ENCODE measurements around the gene NEUROG2. TPM values are rescaled to one million over a fixed set of nuclear protein-coding genes. Genes with fewer than 3 reads are reported as not detected.

The NEUROG2 gene
- polyA plus RNA-seq, 1 donor (not counting 4 experiments of a cell fraction or from before 2014, with no cell fraction given), result not detected

DNA sequence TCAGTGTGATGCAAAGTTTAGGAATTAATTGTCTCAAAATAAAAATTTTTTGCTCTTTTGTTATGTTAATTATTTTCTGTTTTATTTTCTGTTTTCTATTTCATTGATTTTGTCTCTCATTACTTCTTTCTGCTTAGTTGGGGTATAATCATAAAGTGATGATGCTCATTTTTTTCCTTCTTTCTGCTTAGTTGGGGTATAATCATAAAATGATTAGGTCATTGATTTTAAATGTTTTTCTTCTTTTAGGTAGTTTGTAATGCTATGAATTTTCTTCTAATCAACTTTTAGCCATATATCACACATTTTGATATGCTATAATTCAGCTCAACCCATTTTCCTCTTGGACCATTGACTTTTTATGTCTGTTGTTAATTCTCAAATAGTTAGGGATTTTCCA lies 43.7 kb downstream of the NEUROG2 start:
- no peak overlapping the region for H3K9ac ChIP-seq (ENCODE audit: control insufficient read depth, extremely low read depth, insufficient read depth, low read length)
- no peaks in the 10 kb centered on the region for H3K36me3 ChIP-seq (ENCODE audit: control insufficient read depth in 2 of 2, extremely low read depth in 1 of 2, insufficient read depth in 2 of 2, low read length in 2 of 2)
- no peaks in the 10 kb centered on the region for H3K4me1 ChIP-seq (ENCODE audit: control insufficient read depth, extremely low read depth, insufficient read depth, low read length)
- no peak overlapping the region for H3K4me3 ChIP-seq (ENCODE audit: control insufficient read depth in 2 of 3, extremely low read depth in 1 of 3, insufficient read depth in 2 of 3, low read depth in 1 of 3, low read length in 3 of 3)
- H3K4me2 ChIP-seq (ENCODE audit: control insufficient read depth, extremely low read depth, insufficient read depth, low read depth, low read length), result no peak overlapping the region
- no peak overlapping the region for H2AFZ ChIP-seq (ENCODE audit: control insufficient read depth, low read length)
- no peak overlapping the region for H3K27ac ChIP-seq (ENCODE audit: control insufficient read depth, insufficient read depth, low read length)
- DNase-seq (ENCODE audit: low read depth, low spot score) (no peak), FAIRE-seq (no peak)
- no peaks in the 10 kb centered on the region for H3K9me3 ChIP-seq (ENCODE audit: control insufficient read depth, low read depth, low read length)
- H3K9me1 ChIP-seq (ENCODE audit: control insufficient read depth, extremely low read depth, insufficient read depth, low read length), result no peaks in the 10 kb centered on the region
- dilution Hi-C loops (cut with MboI; ENCODE audit: extremely low pct_ligation_motif_present, low sequenced_read_pairs), result no loop called here
- no peak for TF ChIP-seq EZH2 (IDR thresholded peaks at IDR 0.05; ENCODE audit: low read length)
- TF ChIP-seq, protein P1, sequence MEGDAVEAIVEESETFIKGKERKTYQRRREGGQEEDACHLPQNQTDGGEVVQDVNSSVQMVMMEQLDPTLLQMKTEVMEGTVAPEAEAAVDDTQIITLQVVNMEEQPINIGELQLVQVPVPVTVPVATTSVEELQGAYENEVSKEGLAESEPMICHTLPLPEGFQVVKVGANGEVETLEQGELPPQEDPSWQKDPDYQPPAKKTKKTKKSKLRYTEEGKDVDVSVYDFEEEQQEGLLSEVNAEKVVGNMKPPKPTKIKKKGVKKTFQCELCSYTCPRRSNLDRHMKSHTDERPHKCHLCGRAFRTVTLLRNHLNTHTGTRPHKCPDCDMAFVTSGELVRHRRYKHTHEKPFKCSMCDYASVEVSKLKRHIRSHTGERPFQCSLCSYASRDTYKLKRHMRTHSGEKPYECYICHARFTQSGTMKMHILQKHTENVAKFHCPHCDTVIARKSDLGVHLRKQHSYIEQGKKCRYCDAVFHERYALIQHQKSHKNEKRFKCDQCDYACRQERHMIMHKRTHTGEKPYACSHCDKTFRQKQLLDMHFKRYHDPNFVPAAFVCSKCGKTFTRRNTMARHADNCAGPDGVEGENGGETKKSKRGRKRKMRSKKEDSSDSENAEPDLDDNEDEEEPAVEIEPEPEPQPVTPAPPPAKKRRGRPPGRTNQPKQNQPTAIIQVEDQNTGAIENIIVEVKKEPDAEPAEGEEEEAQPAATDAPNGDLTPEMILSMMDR (optimal IDR thresholded peaks at IDR 0.05 in 1 of 3, IDR thresholded peaks at IDR 0.05 in 1 of 3, conservative IDR thresholded peaks at IDR 0.05 in 1 of 3; ENCODE audit: extremely low read depth in 1 of 3, insufficient read depth in 2 of 3, low read length in 3 of 3), result no peak
- no peaks in the 10 kb centered on the region for H3K79me2 ChIP-seq (ENCODE audit: control insufficient read depth, insufficient read depth, low read length)
- H4K20me1 ChIP-seq (ENCODE audit: control insufficient read depth, extremely low read depth, insufficient read depth, low read length), result no peaks in the 10 kb centered on the region
- no peaks in the 10 kb centered on the region for H3K27me3 ChIP-seq (ENCODE audit: control insufficient read depth, extremely low read depth, insufficient read depth, low read length)

Other genes with a start within 250 kb of the NEUROG2 start
- gene TIFA, start 230.3 kb downstream of the NEUROG2 start, polyA plus RNA-seq, result 2.4 to 6.7 TPM (median 4.6 TPM) in 3 replicates
- gene ALPK1, start 218.8 kb downstream of the NEUROG2 start, polyA plus RNA-seq, result 4.2 to 5.8 TPM (median 5.5 TPM) in 3 replicates
- gene ZGRF1, start 120.7 kb upstream of the NEUROG2 start, polyA plus RNA-seq, result 1.1 to 3.6 TPM (median 2.1 TPM) in 3 replicates
- gene LARP7, start 121.0 kb upstream of the NEUROG2 start, polyA plus RNA-seq, result 12.0 to 33.3 TPM (median 19.0 TPM) in 3 replicates

Data from keratinocyte (primary cell).